Caco-2 (cell line): Measurements from ENCODE around the gene SPATS1. TPM values are rescaled to one million over a fixed set of nuclear protein-coding genes. Genes with fewer than 3 reads are reported as not detected.

ENCODE experiments used
- BruUV-seq: library from RNA; stranded (reverse); fragments of 400-500 nt; replicated peaks from 2 replicates; lab custom pipeline; 2021; lab: Mats Ljungman, UMichigan
- CTCF ChIA-PET: fragments of 300-600 bp; sonication (Branson Sonifier 250); formaldehyde crosslinking; loops from one replicate; lab custom pipeline; 2022; ENCODE audit warnings: antibody characterized with exemption; lab: Charles Lee
- POLR2A ChIA-PET: fragments of 300-600 bp; sonication (Branson Sonifier 250); formaldehyde crosslinking; loops from one replicate; lab custom pipeline; 2022; ENCODE audit warnings: antibody characterized with exemption; lab: Charles Lee
- DNase-seq, 2 experiments: peaks; one replicate each; pipeline versions ENCODE4 v3.0.0 to v3.0.0-alpha.2; 2020 to 2022
- H3K27me3 ChIP-seq: replicated peaks from 2 replicates; pipeline ENCODE4 v1.6.0; 2011; ENCODE audit warnings: low read length; ENCODE audit not compliant: control insufficient read depth, insufficient read depth
- H3K36me3 ChIP-seq: 2 replicates; pipeline ENCODE4 v1.5.1; 2011; ENCODE audit warnings: low read length; ENCODE audit not compliant: control insufficient read depth, insufficient read depth
- H3K4me1 ChIP-seq: fragments of 250-450 bp; sonication (Bioruptor Pico); 2 replicates; pipeline ENCODE4 v1.5.1; 2020; ENCODE audit warnings: mild to moderate bottlenecking
- H3K4me3 ChIP-seq: 2 replicates; pipeline ENCODE4 v1.5.1; 2011; ENCODE audit warnings: low read depth, mild to moderate bottlenecking, control low read depth, low read length
- H3K9me3 ChIP-seq: fragments of 250-450 bp; sonication (Bioruptor Pico); 2 replicates; pipeline ENCODE4 v1.5.1; 2020; ENCODE audit warnings: mild to moderate bottlenecking, moderate library complexity
- H3K27ac Mint-ChIP-seq: one replicate; pipeline ENCODE4 v1.8.0; 2022; ENCODE audit warnings: mixed read lengths; ENCODE audit not compliant: unreplicated experiment
- H3K27me3 Mint-ChIP-seq: one replicate; pipeline ENCODE4 v1.8.0; 2022; ENCODE audit warnings: mixed read lengths; ENCODE audit not compliant: insufficient read depth, unreplicated experiment
- H3K36me3 Mint-ChIP-seq: one replicate; pipeline ENCODE4 v1.8.0; 2022; ENCODE audit warnings: mild to moderate bottlenecking, mixed read lengths; ENCODE audit not compliant: insufficient read depth, unreplicated experiment
- H3K4me1 Mint-ChIP-seq: one replicate; pipeline ENCODE4 v1.8.0; 2022; ENCODE audit warnings: low read depth, mixed read lengths; ENCODE audit not compliant: unreplicated experiment
- H3K4me3 Mint-ChIP-seq: one replicate; pipeline ENCODE4 v1.8.0; 2022; ENCODE audit warnings: mild to moderate bottlenecking, moderate library complexity, mixed read lengths; ENCODE audit not compliant: unreplicated experiment
- H3K9me3 Mint-ChIP-seq: one replicate; pipeline ENCODE4 v1.8.0; 2022; ENCODE audit warnings: mixed read lengths; ENCODE audit not compliant: unreplicated experiment
- intact Hi-C: fragments of 100-400 bp; cut with micrococcal nuclease; formaldehyde crosslinking; loops from one replicate; pipeline ENCODE4 v1.10.0; 2022; ENCODE audit not compliant: unreplicated experiment
- total RNA-seq: library from RNA; stranded (reverse); gene quantifications from 2 replicates; pipeline ENCODE4 v1.2.3, GENCODE V29; 2022
- TF ChIP-seq, protein P1 (sequence below), 2 experiments: fragments of 200-600 bp in 1 of 2; IDR thresholded peaks; 1 replicate in 1 of 2; 2 replicates in 1 of 2; pipeline versions ENCODE4 v1.5.1 to v1.8.0; 2011 to 2022; ENCODE audit warnings: antibody characterized with exemption in 1 of 2, control low read depth in 1 of 2, inconsistent platforms in 1 of 2, low read depth in 1 of 2, low read length in 1 of 2, mild to moderate bottlenecking in 1 of 2, moderate library complexity in 1 of 2; ENCODE audit not compliant: insufficient read depth in 1 of 2, severe bottlenecking in 1 of 2, unreplicated experiment in 1 of 2

SPATS1 gene
- total RNA-seq, 1 experiment from 2014 or later, result not detected

- peaks cover 5% of the 10 kb centered on the region for H3K27me3 Mint-ChIP-seq
- Histone ChIP-seq H3K4me1 (peaks cover 7% of the 10 kb centered on the region; the same call in 1 of the 2 replicates), H3K36me3 (no peaks in the 10 kb centered on the region), H3K27me3 (no peaks in the 10 kb centered on the region), H3K9me3 (no peaks in the 10 kb centered on the region), H3K4me3 (peak overlapping the region; percentile 80)
- H3K9me3 Mint-ChIP-seq, result no peaks in the 10 kb centered on the region
- no peak for DNase-seq
- H3K36me3 Mint-ChIP-seq, result peaks cover 31% of the 10 kb centered on the region
- peak overlapping the region; percentile 97 for H3K4me3 Mint-ChIP-seq
- CTCF ChIA-PET, result no interaction called here
- no TSS peak for BruUV-seq
- POLR2A ChIA-PET, result no interaction called here
- TF ChIP-seq, protein P1, sequence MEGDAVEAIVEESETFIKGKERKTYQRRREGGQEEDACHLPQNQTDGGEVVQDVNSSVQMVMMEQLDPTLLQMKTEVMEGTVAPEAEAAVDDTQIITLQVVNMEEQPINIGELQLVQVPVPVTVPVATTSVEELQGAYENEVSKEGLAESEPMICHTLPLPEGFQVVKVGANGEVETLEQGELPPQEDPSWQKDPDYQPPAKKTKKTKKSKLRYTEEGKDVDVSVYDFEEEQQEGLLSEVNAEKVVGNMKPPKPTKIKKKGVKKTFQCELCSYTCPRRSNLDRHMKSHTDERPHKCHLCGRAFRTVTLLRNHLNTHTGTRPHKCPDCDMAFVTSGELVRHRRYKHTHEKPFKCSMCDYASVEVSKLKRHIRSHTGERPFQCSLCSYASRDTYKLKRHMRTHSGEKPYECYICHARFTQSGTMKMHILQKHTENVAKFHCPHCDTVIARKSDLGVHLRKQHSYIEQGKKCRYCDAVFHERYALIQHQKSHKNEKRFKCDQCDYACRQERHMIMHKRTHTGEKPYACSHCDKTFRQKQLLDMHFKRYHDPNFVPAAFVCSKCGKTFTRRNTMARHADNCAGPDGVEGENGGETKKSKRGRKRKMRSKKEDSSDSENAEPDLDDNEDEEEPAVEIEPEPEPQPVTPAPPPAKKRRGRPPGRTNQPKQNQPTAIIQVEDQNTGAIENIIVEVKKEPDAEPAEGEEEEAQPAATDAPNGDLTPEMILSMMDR (IDR thresholded peaks at IDR 0.05; ENCODE audit: insufficient read depth in 1 of 2, low read depth in 1 of 2, low read length in 1 of 2, severe bottlenecking in 1 of 2, unreplicated experiment in 1 of 2), result no peak
- peak overlapping the region; percentile 98 for H3K27ac Mint-ChIP-seq
- H3K4me1 Mint-ChIP-seq, result peaks cover 12% of the 10 kb centered on the region
- intact Hi-C loops, result no loop called here
These were observed 44.0 kb downstream of the SPATS1 start for GRCh38 chr6:44386364-44386928.

DNA sequence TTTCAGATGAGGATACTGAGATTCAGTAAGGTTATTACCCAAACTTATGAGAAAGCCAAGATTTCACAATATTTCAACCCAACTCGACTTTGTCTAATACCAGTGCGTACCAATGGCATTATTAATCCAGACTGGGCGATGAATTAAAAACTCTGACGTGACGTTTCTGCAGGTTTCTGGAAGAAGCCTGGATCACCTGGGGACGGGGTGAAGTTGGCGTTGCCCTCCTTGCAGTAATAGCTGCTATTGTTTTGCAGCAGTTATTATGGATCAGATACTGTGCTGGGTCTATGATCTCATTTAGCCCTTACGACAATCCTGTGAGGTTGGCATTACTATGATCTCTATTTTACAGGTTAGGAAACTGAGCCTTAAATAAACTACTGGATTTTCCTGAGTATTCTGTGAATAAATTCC lies 44.5 kb downstream of the SPATS1 start:
- peaks cover 36% of the 10 kb centered on the region for H3K36me3 Mint-ChIP-seq
- ChIA-PET POLR2A (interaction anchor here (0.6 to 1.5 kb wide), 5 partner anchors 17 to 531 kb away, joined by 3 to 5 read pairs (median 4); partner anchors contain the start of gene AARS2), CTCF (no interaction called here)
- intact Hi-C loops, result no loop called here
- peak overlapping the region; percentile 98 for H3K27ac Mint-ChIP-seq
- H3K27me3 Mint-ChIP-seq, result peaks cover 5% of the 10 kb centered on the region
- H3K27me3 ChIP-seq, result no peaks in the 10 kb centered on the region
- peak overlapping the region; percentile 97 for H3K4me3 Mint-ChIP-seq
- H3K36me3 ChIP-seq, result no peaks in the 10 kb centered on the region
- H3K4me3 ChIP-seq, result peak overlapping the region; percentile 80
- H3K9me3 Mint-ChIP-seq, result no peaks in the 10 kb centered on the region
- TF ChIP-seq, protein P1 (IDR thresholded peaks at IDR 0.05; ENCODE audit: insufficient read depth in 1 of 2, low read depth in 1 of 2, low read length in 1 of 2, severe bottlenecking in 1 of 2, unreplicated experiment in 1 of 2), result no peak
- TSS peak; percentile 93 for BruUV-seq
- peaks cover 7% of the 10 kb centered on the region; the same call in 1 of the 2 replicates for H3K4me1 ChIP-seq
- H3K9me3 ChIP-seq, result no peaks in the 10 kb centered on the region
- no peak for DNase-seq
- H3K4me1 Mint-ChIP-seq, result peaks cover 12% of the 10 kb centered on the region

- Mint-ChIP-seq H3K4me1 (peaks cover 12% of the 10 kb centered on the region), H3K4me3 (peak within 1 kb of the TSS; percentile 97), H3K27ac (peak within 1 kb of the TSS; percentile 98), H3K27me3 (peaks cover 5% of the 10 kb centered on the region), H3K36me3 (peaks cover 42% of the 10 kb centered on the region), H3K9me3 (no peaks in the 10 kb centered on the region)
- DNase-seq, result peak; percentile 95 to 98
- BruUV-seq, result no TSS peak
- intact Hi-C loops, result no loop called here
- Histone ChIP-seq H3K9me3 (no peaks in the 10 kb centered on the region), H3K4me3 (peak within 1 kb of the TSS; percentile 80), H3K27me3 (no peaks in the 10 kb centered on the region), H3K4me1 (peaks cover 7% of the 10 kb centered on the region; the same call in 1 of the 2 replicates), H3K36me3 (no peaks in the 10 kb centered on the region)
- TF ChIP-seq, protein P1 (IDR thresholded peaks at IDR 0.05; ENCODE audit: insufficient read depth in 1 of 2, low read depth in 1 of 2, low read length in 1 of 2, severe bottlenecking in 1 of 2, unreplicated experiment in 1 of 2), result no peak
- ChIA-PET POLR2A (interaction anchor here (0.5 to 1.5 kb wide), 8 partner anchors 16 to 1374 kb away, joined by 3 to 5 read pairs (median 4); partner anchors contain the start of genes AARS2, KLHDC3 and MEA1), CTCF (no interaction called here)
These were observed 45.1 kb downstream of the SPATS1 start, which contains the start of gene CDC5L for GRCh38 chr6:44387346-44388134. TSS of gene CDC5L (plus strand) at chr6:44387706. CDS start at chr6:44387824, 118 bp downstream.
